ENCODE results near the gene TBC1D22A. TPM values are rescaled to one million over a fixed set of nuclear protein-coding genes. Genes with fewer than 3 reads are reported as not detected.
"Not testable (repeated sequence)": the region's sequence is repeated elsewhere in the genome, so short reads cannot be mapped to it uniquely, and the experiment has no call there.

TBC1D22A gene
- total RNA-seq, 1 donor from 2014 or later, result 8.9 TPM

GRCh38 chr22:46813816-46814597, 51.6 kb downstream of the TBC1D22A start:
- DNase-seq, result no peak

- no peak for DNase-seq
Observed at GRCh38 chr22:46815132-46815531, 52.7 kb downstream of the TBC1D22A start.

- no peak for DNase-seq
Observed at GRCh38 chr22:46815559-46815895, 53.1 kb downstream of the TBC1D22A start.

GRCh38 chr22:46815896-46816731, 53.7 kb downstream of the TBC1D22A start:
- DNase-seq, result no peak

DNA sequence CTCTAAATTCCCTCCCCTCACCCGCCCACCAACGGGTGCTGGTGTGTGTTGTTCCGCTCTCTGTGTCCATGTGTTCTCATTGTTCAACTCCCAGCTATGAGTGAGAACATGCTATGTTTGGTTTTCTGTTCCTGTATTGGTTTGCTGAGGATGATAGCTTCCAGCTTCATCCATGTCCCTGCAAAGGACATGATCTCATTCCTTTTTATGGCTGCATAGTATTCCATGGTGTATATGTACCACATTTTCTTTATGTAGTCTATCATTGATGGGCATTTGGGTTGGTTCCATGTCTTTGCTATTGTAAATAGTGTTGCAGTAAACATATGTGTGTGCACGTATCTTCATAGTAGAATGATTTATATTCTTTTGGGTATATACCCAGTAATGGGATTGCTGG, 54.9 kb downstream of the TBC1D22A start:
- DNase-seq, result not testable (repeated sequence)

DNA sequence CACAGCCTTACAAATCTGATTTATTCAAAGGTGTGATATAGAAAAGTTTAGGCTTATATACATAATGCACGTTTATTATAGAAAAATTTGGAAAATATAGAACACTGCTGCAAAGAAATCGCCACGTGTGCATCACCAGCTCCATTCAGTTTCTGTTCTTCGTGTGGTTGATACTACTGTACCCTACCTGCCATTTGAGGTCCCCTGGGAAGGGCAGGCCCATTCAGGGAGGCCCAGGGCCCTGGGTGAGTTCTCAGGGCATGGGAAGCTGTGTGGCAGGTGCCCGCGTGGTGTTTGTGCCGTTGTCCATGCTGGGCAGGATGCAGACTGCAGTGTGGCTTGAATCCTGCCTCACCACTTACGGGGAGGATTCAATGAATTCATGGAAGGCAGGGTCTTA, 60.8 kb downstream of the TBC1D22A start:
- DNase-seq, result no peak

- no peak for DNase-seq
Observed at GRCh38 chr22:46823654-46824053, 61.2 kb downstream of the TBC1D22A start.

DNA sequence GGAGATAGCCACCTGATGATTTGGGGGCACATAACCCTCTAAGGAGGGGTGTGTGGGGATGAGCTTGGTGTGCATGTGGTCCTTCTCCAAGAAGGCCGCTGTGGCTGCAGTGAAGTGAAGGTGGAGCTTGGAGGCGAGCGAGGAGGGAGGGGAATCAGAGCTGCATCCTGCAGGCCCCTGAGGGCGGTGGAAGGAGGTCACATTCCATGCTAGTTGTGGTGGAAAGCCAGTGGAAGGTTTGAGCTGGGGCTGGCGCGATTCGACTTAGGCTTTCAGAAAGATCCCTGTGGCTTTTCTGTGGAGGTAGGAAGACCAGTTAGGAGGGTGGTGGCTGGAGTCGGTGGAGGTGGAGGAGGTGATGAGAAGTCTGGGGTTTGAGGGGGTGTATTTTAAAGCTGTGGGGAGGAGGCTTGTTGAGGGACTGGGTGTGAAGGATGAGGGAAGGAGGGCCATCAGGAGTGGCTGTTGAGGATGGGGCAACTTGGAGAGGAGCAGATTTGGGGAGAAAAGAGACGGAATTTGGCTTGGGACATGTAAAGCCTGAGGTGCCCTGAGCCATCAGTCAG, 62.0 kb downstream of the TBC1D22A start:
- no peak for DNase-seq

- no peak for DNase-seq
Observed at GRCh38 chr22:46824980-46825544, 62.6 kb downstream of the TBC1D22A start.

- DNase-seq, result no peak
Observed at GRCh38 chr22:46826438-46827135, 64.1 kb downstream of the TBC1D22A start.

- no peak for DNase-seq
Observed at GRCh38 chr22:46827136-46827780, 64.8 kb downstream of the TBC1D22A start.

DNA sequence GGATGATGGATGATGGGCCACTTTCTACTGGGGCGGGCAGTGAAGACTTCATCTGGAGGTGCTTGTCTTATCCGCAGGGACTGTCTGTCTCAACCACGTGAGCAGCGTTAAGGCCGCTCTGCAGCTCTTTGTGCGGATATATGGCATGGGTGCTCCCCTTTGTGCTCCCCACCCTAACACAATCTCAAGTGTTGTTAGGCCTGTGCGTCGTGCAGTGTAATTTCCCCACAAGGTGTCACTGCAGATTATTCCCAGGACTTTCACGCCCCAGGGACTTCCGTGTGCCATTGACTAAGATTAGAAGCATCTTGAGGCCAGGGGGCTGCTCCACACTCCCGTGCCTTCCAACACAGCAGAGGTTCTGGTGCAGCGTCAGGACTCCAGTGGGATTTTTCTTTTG, 65.3 kb downstream of the TBC1D22A start:
- no peak for DNase-seq

- no peak for DNase-seq
Observed at GRCh38 chr22:46828323-46828900, 66.0 kb downstream of the TBC1D22A start.

- DNase-seq, result peak; percentile 90
Observed at GRCh38 chr22:46829117-46829891, 66.9 kb downstream of the TBC1D22A start.

DNA sequence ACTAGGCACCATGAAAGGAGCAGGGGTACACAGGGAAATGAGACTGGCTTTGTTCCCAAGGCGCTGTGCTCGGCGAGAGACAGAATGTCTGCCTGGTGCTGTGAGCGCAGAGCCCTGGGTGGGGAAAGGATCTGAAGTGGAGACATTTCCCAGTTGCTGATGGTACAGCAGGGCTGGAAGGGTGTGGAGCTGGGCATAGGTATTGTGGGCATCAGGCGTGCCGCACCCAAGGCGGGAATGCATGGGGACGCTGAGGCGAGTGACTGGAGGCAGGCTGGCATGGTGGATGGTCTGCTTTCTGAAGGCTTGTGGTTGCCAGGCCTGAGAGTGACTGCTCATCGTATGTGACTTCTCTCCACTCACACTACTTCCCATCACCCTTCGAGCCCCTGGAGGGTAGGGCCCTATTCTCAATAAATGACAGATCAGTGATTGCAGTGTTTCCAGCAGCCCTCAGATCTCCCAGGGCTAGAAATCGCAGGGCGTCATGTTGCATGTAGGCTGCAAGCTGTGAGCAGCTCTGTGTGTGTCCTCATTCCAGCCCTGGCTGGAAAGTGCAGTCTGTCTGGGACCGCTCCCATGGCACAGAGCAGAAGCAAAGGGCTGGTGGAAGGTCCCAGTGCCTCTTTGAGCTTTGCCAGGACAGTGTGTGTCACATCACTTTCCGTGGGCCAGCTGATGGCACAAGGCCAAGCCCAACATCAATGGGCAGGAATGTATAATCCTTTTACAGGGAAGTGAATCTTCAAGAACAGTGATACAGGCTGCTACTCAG, 67.7 kb downstream of the TBC1D22A start:
- peak; percentile 40 for DNase-seq

DNA sequence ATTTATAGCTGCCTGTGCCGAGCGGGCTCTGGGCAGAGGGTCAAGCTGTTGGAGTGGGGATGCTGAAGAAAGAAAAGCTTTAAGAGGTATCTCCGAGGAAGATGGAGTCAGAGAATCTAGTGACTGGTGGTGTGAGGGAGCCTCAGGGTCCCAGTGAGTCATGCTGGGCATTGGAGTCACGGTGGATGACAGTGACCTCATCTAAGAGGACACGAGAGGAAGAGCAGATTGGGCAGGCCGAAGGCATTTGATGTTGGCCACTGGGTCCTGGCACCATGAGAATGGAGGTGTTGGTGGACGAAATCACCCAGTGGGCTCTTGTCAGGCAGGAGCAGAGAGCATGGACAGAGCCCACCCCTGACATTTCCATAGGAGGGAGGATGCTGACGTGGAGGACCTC, 68.4 kb downstream of the TBC1D22A start:
- DNase-seq, result no peak

DNA sequence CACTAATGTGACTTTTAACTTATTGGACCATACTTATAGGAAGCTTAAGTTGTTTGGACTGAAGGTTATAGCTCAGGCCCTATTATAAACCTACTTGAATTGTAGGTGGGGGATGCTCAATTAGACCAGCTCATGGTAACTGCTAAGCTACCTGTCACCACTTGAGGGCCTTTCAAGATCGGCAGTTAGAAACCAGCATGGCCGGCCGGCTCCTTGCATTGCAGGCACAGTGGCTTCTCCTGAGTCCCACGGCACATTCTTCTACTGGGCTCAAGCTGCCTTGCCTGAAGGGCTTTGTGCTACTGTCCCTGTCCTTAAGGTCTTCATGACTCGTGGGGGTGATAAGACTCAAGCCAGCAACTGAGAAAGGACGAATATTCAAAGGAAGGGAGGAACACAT, 70.8 kb downstream of the TBC1D22A start:
- no peak for DNase-seq

DNA sequence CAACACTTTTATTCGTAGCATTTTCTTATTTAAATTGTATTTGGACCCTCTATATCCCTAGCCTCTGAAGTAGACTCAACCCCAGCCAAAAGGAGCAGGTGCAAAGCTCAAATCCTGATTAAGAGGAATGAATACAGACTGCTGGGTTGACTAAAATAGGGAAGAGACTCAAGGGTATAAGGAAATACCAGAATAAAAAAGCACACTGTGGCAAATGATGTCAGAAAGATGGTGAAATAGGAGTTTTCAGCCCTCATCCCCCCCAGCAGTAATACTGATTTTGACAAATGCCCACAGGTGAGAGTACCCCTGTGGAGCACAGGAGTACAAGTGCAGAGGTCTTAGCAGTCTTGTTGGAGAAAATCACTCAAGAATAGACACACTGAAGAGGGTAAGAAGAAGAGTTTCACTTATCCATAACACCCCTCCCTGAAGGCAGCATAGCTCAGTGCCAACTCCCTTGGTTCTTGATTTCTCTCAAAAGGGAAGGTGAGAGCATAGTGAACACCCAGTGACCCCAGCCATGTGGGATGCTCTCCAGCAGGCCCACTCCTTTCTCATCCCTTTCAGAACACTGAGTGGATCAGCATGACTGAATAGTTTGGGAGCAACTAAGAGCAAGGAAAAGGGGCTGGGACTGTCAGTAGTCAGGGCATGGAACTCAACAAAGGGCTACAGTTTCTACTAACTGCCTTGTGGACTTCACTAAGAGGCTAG, 71.7 kb downstream of the TBC1D22A start:
- DNase-seq, result no peak

- no peak for DNase-seq
Observed at GRCh38 chr22:46835288-46835687, 72.8 kb downstream of the TBC1D22A start.

Data from skin of body (tissue), 2 donors.